ENCODE measurements around the gene CAMK1G.

Gene CAMK1G

GRCh38 chr1:209611771-209612570 lies 28.5 kb downstream of the CAMK1G start:
- H2AFZ ChIP-seq (ENCODE audit: low read depth, low read length), result no peak overlapping the region
- H4K20me1 ChIP-seq (ENCODE audit: insufficient read depth, low read length), result no peaks in the 10 kb centered on the region
- no peaks in the 10 kb centered on the region for H3K79me2 ChIP-seq (ENCODE audit: insufficient read depth, low read length)
- no peak for TF ChIP-seq CTCF (IDR thresholded peaks at IDR 0.05; ENCODE audit: borderline replicate concordance, extremely low read depth, low read length, poor library complexity, severe bottlenecking)
- TF ChIP-seq EZH2 (IDR thresholded peaks at IDR 0.05; ENCODE audit: borderline replicate concordance, low read depth, low read length, severe bottlenecking), result no peak
- no peak overlapping the region for H3K4me3 ChIP-seq (ENCODE audit: low read depth in 1 of 2, low read length in 2 of 2)
- H3K9ac ChIP-seq (ENCODE audit: low read depth, low read length), result no peak overlapping the region
- peaks cover 10% of the 10 kb centered on the region for H3K27me3 ChIP-seq (ENCODE audit: insufficient read depth, low read length, poor library complexity)
- H3K27ac ChIP-seq (ENCODE audit: low read length), result no peak overlapping the region
- no peaks in the 10 kb centered on the region for H3K4me1 ChIP-seq (ENCODE audit: insufficient read depth, low read length)
- H3K9me3 ChIP-seq (ENCODE audit: insufficient read depth, low read length, severe bottlenecking), result no peaks in the 10 kb centered on the region
- H3K36me3 ChIP-seq (ENCODE audit: insufficient read depth, low read length), result no peaks in the 10 kb centered on the region
- ATAC-seq (ENCODE audit: insufficient read depth, low read depth) (no peak), DNase-seq (no peak)
- H3K4me2 ChIP-seq (ENCODE audit: insufficient read depth, low read length), result no peak overlapping the region

GRCh38 chr1:209612646-209613399 lies 29.3 kb downstream of the CAMK1G start:
- Histone ChIP-seq H3K4me1 (ENCODE audit: insufficient read depth, low read length) (no peaks in the 10 kb centered on the region), H3K27me3 (ENCODE audit: insufficient read depth, low read length, poor library complexity) (peaks cover 10% of the 10 kb centered on the region), H3K27ac (ENCODE audit: low read length) (no peak overlapping the region), H4K20me1 (ENCODE audit: insufficient read depth, low read length) (no peaks in the 10 kb centered on the region), H3K36me3 (ENCODE audit: insufficient read depth, low read length) (no peaks in the 10 kb centered on the region), H3K4me3 (ENCODE audit: low read depth in 1 of 2, low read length in 2 of 2) (no peak overlapping the region), H3K9ac (ENCODE audit: low read depth, low read length) (no peak overlapping the region), H3K9me3 (ENCODE audit: insufficient read depth, low read length, severe bottlenecking) (no peaks in the 10 kb centered on the region), H3K4me2 (ENCODE audit: insufficient read depth, low read length) (no peak overlapping the region), H3K79me2 (ENCODE audit: insufficient read depth, low read length) (no peaks in the 10 kb centered on the region), H2AFZ (ENCODE audit: low read depth, low read length) (no peak overlapping the region)
- TF ChIP-seq EZH2 (IDR thresholded peaks at IDR 0.05; ENCODE audit: borderline replicate concordance, low read depth, low read length, severe bottlenecking) (no peak), CTCF (IDR thresholded peaks at IDR 0.05; ENCODE audit: borderline replicate concordance, extremely low read depth, low read length, poor library complexity, severe bottlenecking) (no peak)
- ATAC-seq (ENCODE audit: insufficient read depth, low read depth), result no peak
- DNase-seq, result no peak

GRCh38 chr1:209613400-209614150 lies 30.1 kb downstream of the CAMK1G start:
- H3K4me2 ChIP-seq (ENCODE audit: insufficient read depth, low read length), result no peak overlapping the region

More at GRCh38 chr1:209613400-209614150, 30.1 kb downstream of the CAMK1G start:
- Histone ChIP-seq H3K27me3 (ENCODE audit: insufficient read depth, low read length, poor library complexity) (peaks cover 10% of the 10 kb centered on the region), H3K4me3 (ENCODE audit: low read depth in 1 of 2, low read length in 2 of 2) (no peak overlapping the region), H3K36me3 (ENCODE audit: insufficient read depth, low read length) (no peaks in the 10 kb centered on the region), H3K4me1 (ENCODE audit: insufficient read depth, low read length) (no peaks in the 10 kb centered on the region), H2AFZ (ENCODE audit: low read depth, low read length) (no peak overlapping the region), H3K27ac (ENCODE audit: low read length) (no peak overlapping the region), H3K9me3 (ENCODE audit: insufficient read depth, low read length, severe bottlenecking) (no peaks in the 10 kb centered on the region), H3K9ac (ENCODE audit: low read depth, low read length) (no peak overlapping the region), H3K79me2 (ENCODE audit: insufficient read depth, low read length) (no peaks in the 10 kb centered on the region), H4K20me1 (ENCODE audit: insufficient read depth, low read length) (no peaks in the 10 kb centered on the region; the same call in 1 of the 2 replicates)
- DNase-seq (no peak), ATAC-seq (ENCODE audit: insufficient read depth, low read depth) (no peak)
- no peak for TF ChIP-seq CTCF (IDR thresholded peaks at IDR 0.05; ENCODE audit: borderline replicate concordance, extremely low read depth, low read length, poor library complexity, severe bottlenecking)
- TF ChIP-seq EZH2 (IDR thresholded peaks at IDR 0.05; ENCODE audit: borderline replicate concordance, low read depth, low read length, severe bottlenecking), result no peak

Measured in DND-41 (cell line).